K562 (cell line): ENCODE results near the gene MYOM3. TPM values are rescaled to one million over a fixed set of nuclear protein-coding genes. Genes with fewer than 3 reads are reported as not detected.
A peak's percentile ranks its signal among the peaks of the same experiment; 100 is the strongest.

Source experiments
- CREB1 ChIP-seq, 2 experiments: sonication (generic) in 1 of 2; formaldehyde crosslinking in 1 of 2; IDR thresholded peaks; 2 replicates each; pipeline versions ENCODE4 v1.6.1 to v1.8.0; 2012 to 2022; ENCODE audit warnings: inconsistent platforms in 1 of 2, mild to moderate bottlenecking in 1 of 2, missing genetic modification reagents in 1 of 2, moderate library complexity in 1 of 2
- CTBP1 ChIP-seq: fragments of 450-650 bp; IDR thresholded peaks from 2 replicates; pipeline ENCODE4 v1.6.1; 2016; ENCODE audit warnings: borderline replicate concordance
- ELF1 ChIP-seq: fragments of 200-800 bp; sonication (Bioruptor generic); IDR thresholded peaks from 2 replicates; pipeline ENCODE4 v1.6.1; 2016; ENCODE audit warnings: missing genetic modification characterization, missing compliant biosample characterization
- FOXM1 ChIP-seq, 2 experiments: fragments of 450-650 bp in 1 of 2; sonication (generic) in 1 of 2; formaldehyde crosslinking in 1 of 2; IDR thresholded peaks; 2 replicates each; pipeline versions ENCODE4 v1.6.1 to v1.9.0; 2017 to 2022; ENCODE audit warnings: low read depth in 2 of 2, mild to moderate bottlenecking in 2 of 2, missing genetic modification reagents in 1 of 2, moderate library complexity in 1 of 2
- GABPB1 ChIP-seq: sonication (generic); formaldehyde crosslinking; IDR thresholded peaks from 2 replicates; pipeline ENCODE4 v1.8.0; 2022; ENCODE audit warnings: mild to moderate bottlenecking, missing genetic modification reagents
- HMBOX1 ChIP-seq: sonication (generic); IDR thresholded peaks from 2 replicates; pipeline ENCODE4 v1.6.1; 2016
- KAT7 ChIP-seq: sonication (generic); formaldehyde crosslinking; IDR thresholded peaks from 2 replicates; pipeline ENCODE4 v1.8.0; 2022; ENCODE audit warnings: missing genetic modification reagents, mild to moderate bottlenecking, borderline replicate concordance
- KLF1 ChIP-seq: fragments of 450-650 bp; IDR thresholded peaks from 2 replicates; pipeline ENCODE4 v1.6.1; 2016; ENCODE audit warnings: missing genetic modification characterization, missing compliant biosample characterization
- KLF16 ChIP-seq: IDR thresholded peaks from 2 replicates; pipeline ENCODE4 v1.6.1; 2016; ENCODE audit warnings: antibody characterized with exemption
- MAFF ChIP-seq: IDR thresholded peaks from 2 replicates; pipeline ENCODE4 v1.6.1; 2012; ENCODE audit warnings: low read length, improper control_type of control experiment
- NFRKB ChIP-seq: fragments of 450-650 bp; IDR thresholded peaks from 2 replicates; pipeline ENCODE4 v1.6.1; 2016; ENCODE audit warnings: low read depth
- NRF1 ChIP-seq, 2 experiments: fragments of 450-650 bp; IDR thresholded peaks in 1 of 2; conservative IDR thresholded peaks in 1 of 2; 2 replicates each; pipeline ENCODE4 v1.6.1; 2014; ENCODE audit warnings: mild to moderate bottlenecking in 2 of 2
- RHOXF2B ChIP-seq: fragments of 250-450 bp; sonication (Bioruptor Pico); conservative IDR thresholded peaks from 2 replicates; pipeline ENCODE4 v1.5.1; 2021
- SLC30A9 ChIP-seq: fragments of 250-450 bp; sonication (Bioruptor Pico); IDR thresholded peaks from 2 replicates; pipeline ENCODE4 v1.8.0; 2022; ENCODE audit warnings: mild to moderate bottlenecking, moderate library complexity
- SMC3 ChIP-seq: conservative IDR thresholded peaks from 2 replicates; pipeline ENCODE4 v1.6.1; 2011; ENCODE audit warnings: low read depth, low read length, improper control_type of control experiment; ENCODE audit not compliant: insufficient read depth
- STAG1 ChIP-seq: sonication (generic); formaldehyde crosslinking; IDR thresholded peaks from 2 replicates; pipeline ENCODE4 v1.5.0; 2020; ENCODE audit warnings: missing genetic modification reagents, borderline replicate concordance
- XRCC5 ChIP-seq: fragments of 200-400 bp; formaldehyde crosslinking; IDR thresholded peaks from 2 replicates; pipeline ENCODE4 v1.6.1; 2017; ENCODE audit warnings: low read depth, mild to moderate bottlenecking, low read length
- ZNF76 ChIP-seq: fragments of 250-450 bp; sonication (Bioruptor Pico); IDR thresholded peaks from 2 replicates; pipeline ENCODE4 v1.4.0; 2020; ENCODE audit warnings: mild to moderate bottlenecking, moderate library complexity, borderline replicate concordance
- polyA plus RNA-seq, 8 experiments: library from polyadenylated mRNA; depleted of rRNA in 4 of 8; stranded (reverse) in 5 of 8; unstranded in 3 of 8; fragments of >200 nt; fragmentation: Nextera tagmentation in 2 of 8; fragmentation: Illumina TruSeq in 1 of 8; extraction: Ambion mirVana in 2 of 8; extraction: Trizol in 1 of 8; gene quantifications; 2 replicates each; pipeline versions ENCODE4 v1.2.1 to v1.2.3, GENCODE V29; 2011 to 2014; ENCODE audit warnings: inconsistent platforms in 1 of 8, missing spikeins in 1 of 8
- total RNA-seq, 7 experiments: library from RNA; depleted of rRNA in 6 of 7; stranded (reverse); fragments of >200 nt in 6 of 7; fragmentation: Illumina TruSeq in 2 of 7; extraction: Trizol in 2 of 7; gene quantifications; 2 replicates each; pipeline versions ENCODE4 v1.2.1 to v1.2.3, GENCODE V29; 2011 to 2021; ENCODE audit warnings: low replicate concordance in 1 of 7

The MYOM3 gene
- total and polyA plus RNA-seq, 9 of the 15 experiments (the other 6 are each of a cell fraction or from before 2014, with no cell fraction given) = 0.01 TPM; not detected in 8

- 0 out of 2 replicates have a peak, but pooled peaks have one; percentile 33 for TF ChIP-seq XRCC5
- TF ChIP-seq KAT7 (CRISPR knock-in tag) = 0 out of 2 replicates have a peak, but pooled peaks have one; percentile 27
- no peak for TF ChIP-seq RHOXF2B
- peak; percentile 7 to 32; a peak in 1 of 4 replicates for TF ChIP-seq NRF1 (conservative IDR thresholded peaks at IDR 0.05 in 1 of 2, IDR thresholded peaks at IDR 0.05 in 1 of 2)
- 0 out of 2 replicates have a peak, but pooled peaks have one; percentile 12 for TF ChIP-seq HMBOX1
- no peak for TF ChIP-seq SLC30A9 (CRISPR knock-in tag)
- TF ChIP-seq KLF1 = peak; percentile 44; the same call in 1 of the 2 replicates
- no peak for TF ChIP-seq CREB1 (IDR thresholded peaks at IDR 0.05)
- TF ChIP-seq CREB1 (CRISPR knock-in tag; IDR thresholded peaks at IDR 0.05) = peak; percentile 42; the same call in 1 of the 2 replicates
- no peak for TF ChIP-seq ZNF76 (CRISPR knock-in tag)
- no peak for TF ChIP-seq NFRKB
- TF ChIP-seq KLF16 = 0 out of 2 replicates have a peak, but pooled peaks have one; percentile 36
- TF ChIP-seq CTBP1 = peak; percentile 68; the same call in 1 of the 2 replicates
- peak; percentile 29; the same call in 1 of the 2 replicates for TF ChIP-seq STAG1
- peak; percentile 35; the same call in 1 of the 2 replicates for TF ChIP-seq GABPB1 (CRISPR knock-in tag)
- TF ChIP-seq SMC3 = peak; percentile 71
- TF ChIP-seq FOXM1 (IDR thresholded peaks at IDR 0.05; ENCODE audit: low read depth) = no peak
- 0 out of 2 replicates have a peak, but pooled peaks have one; percentile 52 for TF ChIP-seq FOXM1 (CRISPR knock-in tag; IDR thresholded peaks at IDR 0.05; ENCODE audit: low read depth)
- TF ChIP-seq ELF1 (tag) = no peak
- TF ChIP-seq MAFF = no peak
- TF ChIP-seq, all 486 proteins: peak for 38
Observed at GRCh38 chr1:24150234-24151174, 38.6 kb upstream of the MYOM3 start (continued).
